Uterus (tissue), 2 donors: Measurements from ENCODE around the gene HTR1B.

Experiments
- POLR2A ChIP-seq, 2 donors: fragments of 450-650 bp; IDR thresholded peaks; one replicate each; pipeline ENCODE4 v1.6.1; 2016; ENCODE audit warnings: antibody characterized with exemption in 2 of 2, mild to moderate bottlenecking in 1 of 2, moderate library complexity in 1 of 2
- TF ChIP-seq, protein P1 (sequence below), 4 experiments: fragments of 200-600 bp in 2 of 4; fragments of 450-650 bp in 2 of 4; sonication (generic) in 2 of 4; IDR thresholded peaks; one replicate each; pipeline ENCODE4 v1.5.1; 2016 to 2019; ENCODE audit warnings: antibody characterized with exemption in 4 of 4, mild to moderate bottlenecking in 2 of 4, moderate library complexity in 1 of 4

DNA sequence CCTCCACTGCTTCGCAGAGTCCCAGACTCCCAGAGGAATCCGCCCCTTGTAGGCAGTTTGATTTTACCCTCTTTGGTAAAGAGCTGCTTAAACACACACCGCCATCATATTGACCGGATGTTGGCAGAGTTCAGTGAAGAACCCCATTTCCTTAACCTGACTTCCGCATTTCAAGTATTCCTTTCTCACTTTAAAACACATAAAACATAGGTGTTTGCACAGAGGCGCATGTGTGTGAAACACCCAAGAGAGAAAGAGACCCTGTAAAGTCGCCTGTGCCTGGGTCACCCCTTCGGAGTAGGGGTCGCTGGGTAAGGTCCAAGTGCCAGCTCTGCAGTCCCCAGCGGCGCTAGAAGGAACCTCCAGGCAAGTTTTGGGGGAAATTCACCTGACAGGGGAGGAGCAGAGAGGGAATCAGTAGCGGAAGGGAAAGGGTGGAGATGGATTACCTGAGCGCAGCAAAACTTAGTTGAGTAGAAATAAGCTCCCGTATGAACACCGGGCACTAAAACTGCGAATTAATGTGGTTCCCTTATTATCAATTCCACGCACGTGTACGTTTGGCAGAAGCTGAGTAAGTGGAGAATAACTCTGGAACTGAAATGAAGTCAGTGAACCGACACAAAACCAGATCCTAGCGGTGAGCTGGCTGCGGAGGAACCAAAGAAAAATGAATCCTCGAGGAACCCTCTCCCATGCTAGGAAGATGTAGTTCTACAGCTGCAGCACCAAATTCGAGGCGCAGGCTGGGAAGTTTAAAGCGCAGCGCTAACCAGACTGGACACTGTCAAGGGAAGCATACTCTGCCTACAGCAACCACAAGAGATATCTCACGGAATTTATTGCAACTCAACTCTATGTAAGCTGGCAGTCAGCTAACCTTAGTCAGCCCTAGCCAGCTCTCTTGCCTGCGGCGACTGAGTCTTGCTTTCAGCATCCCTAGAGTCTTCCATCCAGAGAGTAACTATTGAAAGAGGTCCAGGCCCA is 3.5 kb upstream of the HTR1B start:
- TF ChIP-seq, protein P1, sequence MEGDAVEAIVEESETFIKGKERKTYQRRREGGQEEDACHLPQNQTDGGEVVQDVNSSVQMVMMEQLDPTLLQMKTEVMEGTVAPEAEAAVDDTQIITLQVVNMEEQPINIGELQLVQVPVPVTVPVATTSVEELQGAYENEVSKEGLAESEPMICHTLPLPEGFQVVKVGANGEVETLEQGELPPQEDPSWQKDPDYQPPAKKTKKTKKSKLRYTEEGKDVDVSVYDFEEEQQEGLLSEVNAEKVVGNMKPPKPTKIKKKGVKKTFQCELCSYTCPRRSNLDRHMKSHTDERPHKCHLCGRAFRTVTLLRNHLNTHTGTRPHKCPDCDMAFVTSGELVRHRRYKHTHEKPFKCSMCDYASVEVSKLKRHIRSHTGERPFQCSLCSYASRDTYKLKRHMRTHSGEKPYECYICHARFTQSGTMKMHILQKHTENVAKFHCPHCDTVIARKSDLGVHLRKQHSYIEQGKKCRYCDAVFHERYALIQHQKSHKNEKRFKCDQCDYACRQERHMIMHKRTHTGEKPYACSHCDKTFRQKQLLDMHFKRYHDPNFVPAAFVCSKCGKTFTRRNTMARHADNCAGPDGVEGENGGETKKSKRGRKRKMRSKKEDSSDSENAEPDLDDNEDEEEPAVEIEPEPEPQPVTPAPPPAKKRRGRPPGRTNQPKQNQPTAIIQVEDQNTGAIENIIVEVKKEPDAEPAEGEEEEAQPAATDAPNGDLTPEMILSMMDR (IDR thresholded peaks at IDR 0.05), result no peak
- TF ChIP-seq POLR2A (IDR thresholded peaks at IDR 0.05), result no peak
